Jurkat, Clone E6-1 (cell line): Measurements from ENCODE around the gene PPP4R1.
"Not testable (repeated sequence)": the region's sequence is repeated elsewhere in the genome, so short reads cannot be mapped to it uniquely, and the experiment has no call there.

Experiments
- DNase-seq: peaks from one replicate; pipeline ENCODE4 v3.0.0-alpha.2; 2011; ENCODE audit warnings: low read depth, low spot score
- H3K4me3 ChIP-seq: 2 replicates; pipeline ENCODE4 v1.5.1; 2011; ENCODE audit warnings: mild to moderate bottlenecking, low read length, control low read depth, moderate library complexity

Gene PPP4R1

GRCh38 chr18:9631814-9632496 is 17.6 kb upstream of the PPP4R1 start:
- no peak for DNase-seq
- no peak overlapping the region for H3K4me3 ChIP-seq

- H3K4me3 ChIP-seq: no peak overlapping the region
- DNase-seq: no peak
Observed at GRCh38 chr18:9630444-9630843, 16.1 kb upstream of the PPP4R1 start.

- H3K4me3 ChIP-seq: no peak overlapping the region
- DNase-seq: no peak
Observed at GRCh38 chr18:9629709-9630108, 15.3 kb upstream of the PPP4R1 start.

GRCh38 chr18:9628984-9629383 is 14.6 kb upstream of the PPP4R1 start:
- DNase-seq: no peak
- no peak overlapping the region for H3K4me3 ChIP-seq

GRCh38 chr18:9627642-9628041 is 13.3 kb upstream of the PPP4R1 start:
- DNase-seq: no peak

GRCh38 chr18:9619990-9620389 is 5.6 kb upstream of the PPP4R1 start:
- no peak for DNase-seq

More at GRCh38 chr18:9627642-9628041, 13.3 kb upstream of the PPP4R1 start:
- H3K4me3 ChIP-seq: no peak overlapping the region

GRCh38 chr18:9619545-9619944 is 5.2 kb upstream of the PPP4R1 start:
- DNase-seq: peak; percentile 30
- H3K4me3 ChIP-seq: no peak overlapping the region

More at GRCh38 chr18:9619990-9620389, 5.6 kb upstream of the PPP4R1 start:
- no peak overlapping the region for H3K4me3 ChIP-seq

GRCh38 chr18:9619056-9619455 is 4.7 kb upstream of the PPP4R1 start:
- no peak for DNase-seq

GRCh38 chr18:9617006-9617542 is 2.7 kb upstream of the PPP4R1 start:
- no peak for DNase-seq

More at GRCh38 chr18:9619056-9619455, 4.7 kb upstream of the PPP4R1 start:
- H3K4me3 ChIP-seq: no peak overlapping the region

GRCh38 chr18:9616049-9616448 is 1.7 kb upstream of the PPP4R1 start:
- H3K4me3 ChIP-seq: no peak overlapping the region
- DNase-seq: no peak

More at GRCh38 chr18:9617006-9617542, 2.7 kb upstream of the PPP4R1 start:
- no peak overlapping the region for H3K4me3 ChIP-seq

- H3K4me3 ChIP-seq: peak overlapping the region; percentile 52
- DNase-seq: no peak
Observed at GRCh38 chr18:9615280-9615797, 980 bp upstream of the PPP4R1 start.

- H3K4me3 ChIP-seq: peak overlapping the region; percentile 76
- peak; percentile 32 for DNase-seq
Observed at GRCh38 chr18:9613550-9614400, 584 bp downstream of the PPP4R1 start.

GRCh38 chr18:9612977-9613376 is 1.4 kb downstream of the PPP4R1 start:
- DNase-seq: no peak
- H3K4me3 ChIP-seq: peak overlapping the region; percentile 76

GRCh38 chr18:9612215-9612830 is 2.0 kb downstream of the PPP4R1 start:
- no peak overlapping the region for H3K4me3 ChIP-seq
- peak; percentile 65 for DNase-seq

GRCh38 chr18:9609190-9609589 is 5.2 kb downstream of the PPP4R1 start:
- H3K4me3 ChIP-seq: no peak overlapping the region
- DNase-seq: no peak

GRCh38 chr18:9608728-9609127 is 5.6 kb downstream of the PPP4R1 start:
- H3K4me3 ChIP-seq: no peak overlapping the region
- no peak for DNase-seq

GRCh38 chr18:9608298-9608697 is 6.1 kb downstream of the PPP4R1 start:
- no peak overlapping the region for H3K4me3 ChIP-seq
- no peak for DNase-seq

GRCh38 chr18:9607111-9607510 is 7.2 kb downstream of the PPP4R1 start:
- not testable (repeated sequence) for DNase-seq, H3K4me3 ChIP-seq

GRCh38 chr18:9606039-9606438 is 8.3 kb downstream of the PPP4R1 start:
- no peak overlapping the region for H3K4me3 ChIP-seq
- DNase-seq: no peak
